WERI-Rb-1 (cell line): ENCODE results near the gene METTL18.

Source experiments
- DNase-seq: peaks from one replicate; pipeline ENCODE4 v3.0.0-alpha.2; 2020
- H3K27ac ChIP-seq: fragments of 250-450 bp; sonication (Bioruptor Pico); 2 replicates; pipeline ENCODE4 v1.5.1; 2020; ENCODE audit warnings: mild to moderate bottlenecking, moderate library complexity
- H3K27me3 ChIP-seq: fragments of 250-450 bp; sonication (Bioruptor Pico); 2 replicates; pipeline ENCODE4 v1.5.1; 2021; ENCODE audit warnings: mild to moderate bottlenecking, low read depth, moderate library complexity; ENCODE audit not compliant: insufficient read depth, severe bottlenecking
- H3K36me3 ChIP-seq: fragments of 250-450 bp; sonication (Bioruptor Pico); 2 replicates; pipeline ENCODE4 v1.5.1; 2020; ENCODE audit warnings: mild to moderate bottlenecking, moderate library complexity
- H3K4me3 ChIP-seq: 2 replicates; pipeline ENCODE4 v1.5.1; 2011; ENCODE audit warnings: low read depth, mild to moderate bottlenecking, control low read depth, low read length
- H3K9me3 ChIP-seq: fragments of 250-450 bp; sonication (Bioruptor Pico); 2 replicates; pipeline ENCODE4 v1.5.1; 2021; ENCODE audit warnings: mild to moderate bottlenecking, moderate library complexity; ENCODE audit not compliant: severe bottlenecking
- CTCF ChIP-seq: IDR thresholded peaks from 2 replicates; pipeline ENCODE4 v1.5.1; 2011; ENCODE audit warnings: low read depth, mild to moderate bottlenecking, control low read depth, inconsistent platforms, low read length

METTL18 gene

GRCh38 chr1:169794530-169795416 lies at the start of gene METTL18:
TSS of gene METTL18 (minus strand) at chr1:169794907. CDS start at chr1:169793695, 1,212 bp downstream.
- peak; percentile 85 for DNase-seq
- Histone ChIP-seq H3K27me3 (no peaks in the 10 kb centered on the region), H3K36me3 (no peaks in the 10 kb centered on the region), H3K27ac (peak within 1 kb of the TSS; percentile 84), H3K9me3 (no peaks in the 10 kb centered on the region), H3K4me3 (peak within 1 kb of the TSS; percentile 77)
- TF ChIP-seq CTCF = no peak

GRCh38 chr1:169838942-169839341 lies 44.2 kb upstream of the METTL18 start:
- no peak for TF ChIP-seq CTCF
- no peak overlapping the region for H3K27ac ChIP-seq
- no peak overlapping the region for H3K4me3 ChIP-seq
- H3K36me3 ChIP-seq = peaks cover 3% of the 10 kb centered on the region; the same call in 1 of the 2 replicates
- no peaks in the 10 kb centered on the region for H3K27me3 ChIP-seq
- DNase-seq = no peak
- no peaks in the 10 kb centered on the region for H3K9me3 ChIP-seq

- H3K27me3 ChIP-seq = no peaks in the 10 kb centered on the region
- H3K36me3 ChIP-seq = peaks cover 3% of the 10 kb centered on the region; the same call in 1 of the 2 replicates
- no peak overlapping the region for H3K4me3 ChIP-seq
- H3K27ac ChIP-seq = no peak overlapping the region
- DNase-seq = no peak
- no peak for TF ChIP-seq CTCF
- no peaks in the 10 kb centered on the region for H3K9me3 ChIP-seq
Measured at GRCh38 chr1:169836198-169836597, 41.5 kb upstream of the METTL18 start.

- H3K9me3 ChIP-seq = no peaks in the 10 kb centered on the region
- no peak for TF ChIP-seq CTCF
- H3K4me3 ChIP-seq = no peak overlapping the region
- no peak for DNase-seq
- H3K36me3 ChIP-seq = peaks cover 3% of the 10 kb centered on the region; the same call in 1 of the 2 replicates
- no peak overlapping the region for H3K27ac ChIP-seq
- H3K27me3 ChIP-seq = no peaks in the 10 kb centered on the region
Measured at GRCh38 chr1:169835647-169836046, 40.9 kb upstream of the METTL18 start.

- Histone ChIP-seq H3K4me3 (no peak overlapping the region), H3K27me3 (no peaks in the 10 kb centered on the region), H3K27ac (no peak overlapping the region), H3K36me3 (peaks cover 3% of the 10 kb centered on the region; the same call in 1 of the 2 replicates), H3K9me3 (no peaks in the 10 kb centered on the region)
- no peak for TF ChIP-seq CTCF
- DNase-seq = no peak
Measured at GRCh38 chr1:169834869-169835268, 40.2 kb upstream of the METTL18 start.
